ENCODE data around the gene FARS2.

FARS2 gene

DNA sequence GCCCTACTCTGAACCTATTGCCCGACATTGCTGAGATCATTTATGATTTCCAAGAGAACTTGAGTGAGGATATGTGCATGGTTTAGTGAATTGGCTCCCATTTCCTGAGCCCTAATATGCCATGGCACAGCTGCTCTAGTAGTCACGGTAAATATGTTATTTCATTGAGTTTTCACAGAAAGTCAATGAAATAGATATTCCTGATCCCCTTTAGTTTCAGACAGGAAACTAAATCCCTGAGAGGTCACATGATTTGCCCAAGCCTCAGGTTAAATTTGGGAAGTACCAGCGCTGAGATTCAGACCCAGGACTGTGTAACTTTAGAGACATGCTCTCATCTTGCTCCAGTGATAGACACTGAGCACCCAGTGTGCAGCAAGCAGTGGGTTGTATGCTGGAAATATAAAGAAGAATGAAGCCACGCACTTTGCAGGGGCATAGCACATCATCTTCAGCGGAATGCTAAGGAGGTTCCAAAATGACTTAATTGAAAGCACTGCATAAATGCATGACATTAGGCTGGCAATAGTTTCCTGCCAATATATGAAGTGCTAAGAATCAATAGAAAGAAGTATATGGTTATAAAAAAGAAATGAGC is 70.6 kb downstream of the FARS2 start:
- DNase-seq: no peak

DNA sequence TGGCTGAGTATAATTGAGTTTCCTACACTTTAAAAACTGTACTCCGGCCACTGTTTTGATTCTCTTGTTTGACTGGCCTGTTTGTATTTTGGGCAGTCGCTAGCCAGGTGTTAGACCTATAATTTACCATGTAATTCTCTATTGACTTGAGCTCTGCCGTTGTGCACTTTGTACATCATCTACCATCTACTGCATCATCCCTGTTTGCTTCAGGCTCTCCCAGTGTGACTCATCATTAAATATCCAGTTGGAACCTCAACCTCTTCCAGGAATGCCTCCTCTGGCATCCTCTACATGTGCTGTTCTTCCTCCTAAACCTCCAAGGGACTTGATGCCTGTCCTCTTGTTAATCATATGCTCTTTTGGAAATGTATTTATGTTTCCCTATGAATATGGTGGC is 72.3 kb downstream of the FARS2 start:
- DNase-seq: no peak

DNA sequence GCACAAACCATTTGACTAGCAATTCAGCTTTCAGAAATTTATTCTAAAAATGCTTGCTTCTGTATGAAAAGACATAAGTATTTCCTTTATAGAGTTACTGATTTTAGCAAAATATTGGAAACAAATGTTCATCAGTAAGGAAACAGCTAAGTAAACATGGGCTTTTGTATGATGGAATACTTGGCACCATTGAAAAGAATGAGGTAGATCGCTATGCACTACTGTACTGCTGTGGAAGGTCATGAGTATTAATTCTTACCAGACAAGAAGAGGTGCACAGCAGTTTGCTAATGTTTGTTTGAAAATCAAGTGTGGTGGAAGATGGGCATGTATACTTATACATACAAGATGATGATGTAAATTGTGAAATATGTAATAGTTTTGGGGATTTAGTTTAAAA is 73.0 kb downstream of the FARS2 start:
- DNase-seq: no peak

DNA sequence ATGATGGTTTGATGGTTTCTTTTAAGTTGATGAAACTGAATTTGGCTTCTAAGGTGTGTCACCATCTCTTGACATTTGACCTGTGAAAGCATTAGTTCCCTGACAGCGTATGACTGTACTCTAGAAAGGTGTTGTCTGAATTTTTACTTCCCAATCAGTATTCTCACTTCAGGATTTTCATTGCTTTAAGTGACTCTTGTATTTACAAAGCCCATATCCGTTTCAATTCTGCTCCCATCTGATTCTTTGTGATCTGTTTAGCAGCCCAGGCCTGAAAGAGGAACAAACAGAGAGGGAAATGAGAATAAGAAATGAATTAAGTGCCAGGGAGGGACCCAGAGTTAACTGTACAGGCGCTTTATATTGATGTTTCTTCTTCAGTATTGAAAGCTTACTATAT is 73.7 kb downstream of the FARS2 start:
- no peak for DNase-seq

- no peak for DNase-seq
Observed at GRCh38 chr6:5337573-5337972, 76.3 kb downstream of the FARS2 start.

GRCh38 chr6:5338177-5338960 is 77.1 kb downstream of the FARS2 start:
- DNase-seq: no peak

GRCh38 chr6:5339786-5340185 is 78.5 kb downstream of the FARS2 start:
- DNase-seq: no peak

DNA sequence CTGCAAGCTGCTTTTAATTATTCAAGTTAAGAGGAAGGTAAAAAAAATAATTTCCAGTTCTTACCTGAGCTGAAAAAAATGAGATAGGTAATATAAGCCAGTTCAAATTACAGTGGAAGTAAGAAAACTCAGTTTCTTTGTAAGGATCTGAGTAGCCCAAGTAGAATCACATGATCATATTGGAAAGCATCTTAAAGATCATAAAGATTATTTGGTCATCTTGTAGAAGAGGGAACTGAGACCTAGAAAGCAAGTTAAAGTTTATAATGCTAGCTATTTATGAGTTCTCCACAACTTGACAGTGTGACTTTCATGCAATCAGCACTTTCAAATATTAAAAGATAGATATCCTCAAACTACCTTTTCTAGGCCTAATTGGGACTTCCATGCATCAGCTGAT is 80.5 kb downstream of the FARS2 start:
- no peak for DNase-seq

GRCh38 chr6:5343998-5344397 is 82.7 kb downstream of the FARS2 start:
- DNase-seq: no peak

DNA sequence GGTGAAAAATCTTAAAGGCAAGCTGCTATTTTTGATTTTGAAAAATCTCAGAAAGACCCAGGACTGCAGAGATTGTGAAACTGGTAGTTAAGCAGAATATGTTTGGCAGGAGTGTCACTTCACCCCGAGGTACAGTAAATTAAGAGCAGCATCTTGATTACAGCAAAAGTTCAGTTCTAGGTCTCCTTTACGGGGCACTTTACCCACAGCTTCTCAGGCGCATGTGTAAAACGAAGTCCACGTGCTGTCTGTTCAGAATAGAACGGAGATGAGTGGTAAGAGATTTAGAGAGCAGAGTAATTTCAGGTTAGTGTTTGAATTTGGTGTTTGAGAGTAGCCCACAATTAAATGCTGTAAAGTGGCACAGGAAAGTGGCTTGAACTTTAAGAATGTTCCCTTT is 84.0 kb downstream of the FARS2 start:
- DNase-seq: no peak

DNA sequence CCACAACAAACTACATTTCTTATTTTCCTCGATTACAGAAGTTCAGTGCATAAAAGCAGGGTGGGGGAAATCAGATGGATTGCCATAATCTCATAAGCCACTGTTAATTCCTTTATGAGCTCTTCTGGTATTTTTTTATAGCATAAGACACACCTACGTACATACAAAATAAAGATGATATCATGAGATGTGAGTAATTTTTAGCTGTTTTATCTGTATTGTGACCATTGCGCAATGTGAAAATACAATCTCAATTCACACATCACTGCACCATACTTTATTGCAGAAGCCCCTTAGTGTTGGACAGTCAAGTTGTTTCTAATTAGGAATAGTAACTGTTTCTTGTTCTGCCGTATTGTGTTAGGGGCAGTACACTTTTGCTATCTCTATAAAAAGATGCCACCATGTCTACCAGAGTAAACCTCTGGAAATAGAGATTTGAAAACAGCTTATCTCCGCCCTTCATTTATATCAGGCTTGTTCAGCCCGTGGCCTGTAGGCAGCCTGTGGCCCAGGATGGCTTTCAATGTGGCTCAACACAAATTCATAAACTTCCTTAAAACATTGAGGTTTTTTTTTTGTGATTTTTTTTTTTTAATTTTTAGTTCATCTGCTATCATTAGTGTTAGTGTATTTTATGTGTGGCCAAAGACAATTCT is 90.4 kb downstream of the FARS2 start:
- no peak for DNase-seq

- no peak for DNase-seq
Observed at GRCh38 chr6:5353971-5354370, 92.7 kb downstream of the FARS2 start.

DNA sequence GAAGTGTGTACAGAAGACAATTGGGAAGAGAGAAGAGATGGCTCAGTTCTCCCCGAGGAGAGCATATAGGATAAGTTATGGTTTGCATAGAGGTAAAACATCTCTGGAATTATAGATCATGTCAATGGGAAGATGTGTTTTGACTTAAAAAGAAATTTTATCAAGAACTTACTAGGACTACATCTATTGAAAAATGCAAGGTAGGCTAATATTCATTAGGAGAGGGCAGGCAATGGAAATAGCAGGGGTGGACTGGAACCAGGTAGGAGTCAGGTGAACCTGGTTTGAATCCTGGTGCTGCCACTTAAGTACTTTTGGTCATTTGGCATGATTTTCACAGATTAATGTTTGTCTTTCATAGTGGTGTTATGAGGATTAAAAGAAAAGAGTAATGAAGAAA is 96.2 kb downstream of the FARS2 start:
- DNase-seq: no peak

DNA sequence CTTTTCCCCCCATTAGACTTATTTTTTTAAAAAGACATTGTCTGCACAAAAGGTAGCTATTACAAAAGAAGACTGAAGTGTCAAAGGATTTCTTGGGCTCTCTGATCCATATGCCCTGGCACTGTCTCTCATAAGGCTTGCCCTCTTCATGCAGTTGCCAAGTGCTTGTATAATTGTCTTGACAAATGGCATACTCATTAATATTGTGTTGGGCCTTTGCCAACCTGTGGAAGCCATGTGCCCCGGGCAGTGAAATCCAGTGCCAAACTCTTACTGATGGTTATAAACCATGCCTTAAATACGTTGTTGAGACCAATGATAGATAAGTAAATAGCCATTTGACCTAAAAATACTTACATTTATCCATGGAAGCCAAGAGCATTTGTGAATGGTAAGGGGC is 98.1 kb downstream of the FARS2 start:
- DNase-seq: peak; percentile 89

DNA sequence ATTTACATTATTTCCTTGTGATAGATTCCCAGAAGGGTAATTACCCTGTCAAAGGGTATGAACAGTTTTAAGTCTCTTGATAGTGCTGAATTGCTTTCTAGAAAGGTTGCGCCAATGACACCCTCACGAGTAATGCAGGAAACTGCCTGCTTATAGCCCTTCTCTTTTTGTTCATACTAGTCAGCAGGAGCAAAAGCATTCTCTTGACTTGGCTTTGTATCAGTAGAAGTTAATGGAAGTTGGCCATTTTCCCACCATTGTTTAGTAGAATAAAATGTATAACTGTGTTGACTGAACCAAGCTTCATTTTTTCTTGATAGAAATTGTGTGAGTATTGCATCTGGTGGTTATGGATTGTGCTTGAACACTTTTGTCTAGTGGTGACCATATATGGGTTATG is 100.1 kb downstream of the FARS2 start:
- DNase-seq: no peak

- DNase-seq: no peak
Observed at GRCh38 chr6:5365436-5366195, 104.3 kb downstream of the FARS2 start.

DNA sequence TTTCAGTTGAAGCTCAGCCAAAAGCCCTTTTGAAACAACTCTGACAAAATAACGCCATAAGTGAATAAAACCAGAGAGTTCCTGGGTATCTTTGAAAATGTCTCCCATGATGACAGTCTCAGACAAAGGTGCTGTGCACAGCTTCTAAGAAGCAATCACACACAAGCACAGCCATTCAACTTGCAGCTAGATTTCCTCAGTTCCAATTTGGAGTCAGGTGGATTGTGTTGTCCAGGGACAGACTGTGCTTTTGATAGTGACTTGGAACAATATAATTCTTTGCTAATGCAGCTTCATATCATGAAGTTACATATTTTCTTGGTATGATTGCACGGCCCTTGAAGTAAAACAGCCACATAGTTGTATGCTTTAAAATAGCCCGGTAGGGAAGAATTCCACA is 105.6 kb downstream of the FARS2 start:
- no peak for DNase-seq

GRCh38 chr6:5367510-5367909 is 106.2 kb downstream of the FARS2 start:
- no peak for DNase-seq

- no peak for DNase-seq
Observed at GRCh38 chr6:5373430-5373829, 112.1 kb downstream of the FARS2 start.

DNA sequence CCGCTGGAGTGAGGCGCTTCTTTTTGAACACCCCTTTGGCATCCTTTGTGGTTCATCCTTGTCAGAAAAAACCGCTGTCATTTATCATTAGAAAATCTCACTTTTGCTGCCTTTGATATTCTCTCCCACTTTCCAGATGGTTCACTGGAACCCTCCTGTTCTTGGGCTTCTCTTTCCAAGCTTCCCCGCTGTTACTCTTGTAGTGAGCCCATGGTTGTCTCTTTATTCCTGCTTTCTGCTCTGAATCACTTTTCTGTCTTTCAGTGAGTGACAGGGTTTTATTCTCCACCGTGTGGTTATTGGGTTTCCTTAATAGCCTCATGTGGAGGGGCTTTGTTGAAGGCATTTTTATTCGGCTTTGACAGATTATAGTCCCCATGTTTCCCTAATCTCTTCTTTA is 117.0 kb downstream of the FARS2 start:
- DNase-seq: no peak

- DNase-seq: no peak
Observed at GRCh38 chr6:5379647-5380242, 118.4 kb downstream of the FARS2 start.

DNA sequence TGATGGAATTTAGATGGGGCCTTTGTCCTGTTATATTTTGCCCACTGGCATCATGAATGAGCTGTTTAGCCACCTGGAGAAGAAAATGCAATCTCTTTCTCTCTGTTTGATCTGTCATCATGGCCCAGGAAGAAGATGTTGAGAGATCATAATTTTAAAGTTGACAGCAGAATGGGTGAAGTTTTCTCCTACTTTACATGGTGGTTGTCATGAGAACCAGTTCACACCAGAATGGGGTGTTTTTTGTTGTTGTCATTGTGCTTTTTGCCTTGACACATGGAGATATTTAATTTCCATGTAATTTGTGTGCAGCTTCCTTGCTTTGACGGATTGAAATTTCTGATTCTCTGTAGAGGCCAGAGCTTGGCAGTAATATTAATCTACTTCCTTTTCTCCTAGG is 122.5 kb downstream of the FARS2 start:
- no peak for DNase-seq

- no peak for DNase-seq
Observed at GRCh38 chr6:5384276-5384675, 123.0 kb downstream of the FARS2 start.
